H1 (cell line): ENCODE data around the gene ERG28. TPM values are rescaled to one million over a fixed set of nuclear protein-coding genes. Genes with fewer than 3 reads are reported as not detected.

Source experiments
- CBX5 ChIP-seq: fragments of 300-800, 300-1000 bp; sonication (generic); IDR thresholded peaks from 2 replicates; pipeline ENCODE4 v1.7.1; 2016; ENCODE audit warnings: antibody characterized with exemption, low read length, low read depth
- CEBPB ChIP-seq: IDR thresholded peaks from 2 replicates; pipeline ENCODE4 v1.6.1; 2012; ENCODE audit warnings: low read depth, low read length
- E2F6 ChIP-seq: IDR thresholded peaks from 2 replicates; pipeline ENCODE4 v1.6.1; 2012; ENCODE audit warnings: inconsistent platforms
- HDAC6 ChIP-seq: IDR thresholded peaks from one replicate; pipeline ENCODE4 v1.7.1; 2012; ENCODE audit warnings: low read depth, mild to moderate bottlenecking, inconsistent platforms, low read length, moderate library complexity
- KDM5A ChIP-seq: fragments of 200-600 bp; IDR thresholded peaks from 2 replicates; pipeline ENCODE4 v1.7.1; 2012; ENCODE audit warnings: mild to moderate bottlenecking, low read length, inconsistent platforms, mixed read lengths
- POLR2A ChIP-seq, 2 experiments: IDR thresholded peaks; 1 replicate in 1 of 2; 2 replicates in 1 of 2; pipeline ENCODE4 v1.6.1; 2011; ENCODE audit warnings: low read depth in 2 of 2, low read length in 2 of 2, mild to moderate bottlenecking in 2 of 2; ENCODE audit errors: control extremely low read depth in 1 of 2
- ZNF274 ChIP-seq: IDR thresholded peaks from 2 replicates; pipeline ENCODE4 v1.7.0; 2012; ENCODE audit warnings: low read length, borderline replicate concordance; ENCODE audit errors: extremely low read depth
- polyA plus RNA-seq, 7 experiments: library from polyadenylated mRNA; depleted of rRNA in 3 of 7; stranded (reverse) in 5 of 7; unstranded in 2 of 7; fragments of >200 nt in 5 of 7; fragments of 200-250 nt in 2 of 7; gene quantifications; 1 replicate in 5 of 7; 2 replicates in 1 of 7; 4 replicates in 1 of 7; pipeline versions ENCODE4 v1.2.1 to v1.2.3, GENCODE V29; 2011 to 2013; ENCODE audit warnings: missing spikeins in 2 of 7, mixed read lengths in 2 of 7
- total RNA-seq: library from RNA; stranded (reverse); fragmentation: NEBNext Ultra II Directional; extraction: Animal tissue kit (Norgen Biotek cat#: 25700); gene quantifications from 2 replicates; pipeline ENCODE4 v1.2.1, GENCODE V29; 2021

ERG28 gene
- total and polyA plus RNA-seq, 2 of the 8 experiments (the other 6 are each of a cell fraction or from before 2014, with no cell fraction given) = 32.6 to 56.7 TPM

DNA sequence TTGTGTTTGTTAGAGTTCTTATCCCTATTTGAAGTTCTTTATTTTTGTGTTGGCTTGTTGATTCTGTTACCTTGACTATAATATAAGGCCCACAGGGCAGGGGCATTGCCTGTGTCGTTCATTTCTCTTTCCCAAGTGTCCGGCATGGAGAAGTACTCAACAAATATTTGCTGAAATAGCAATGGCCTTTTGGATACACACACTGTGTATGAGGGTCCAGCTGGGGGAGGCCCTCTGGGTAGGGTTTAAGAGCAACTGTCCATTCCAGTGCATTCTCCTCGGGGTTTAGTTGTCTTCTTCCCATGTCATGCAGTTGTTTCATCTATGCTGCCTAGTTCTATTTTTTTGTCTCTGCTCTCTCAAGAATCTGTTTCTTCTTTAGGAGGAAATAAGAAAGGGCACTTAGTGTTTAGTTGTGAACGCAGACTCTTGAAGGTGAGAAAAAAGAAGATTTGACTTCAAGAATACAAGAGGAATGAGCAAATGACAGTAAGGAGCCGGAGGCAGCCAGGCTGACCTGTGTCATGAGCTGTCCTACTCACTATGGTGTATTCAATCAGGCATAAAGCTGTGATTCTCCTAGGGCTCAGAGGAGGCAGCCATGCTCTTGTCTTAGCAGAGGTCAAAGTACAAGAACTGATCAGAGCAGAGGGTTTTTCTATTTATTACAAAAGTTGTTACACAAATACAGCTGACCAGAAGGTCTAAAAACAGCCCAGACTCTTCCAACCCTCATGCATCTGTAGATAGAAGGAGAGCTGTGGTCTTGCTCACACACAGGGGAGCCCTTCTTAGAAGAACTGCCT lies 10.2 kb downstream of the ERG28 start (continued):
- TF ChIP-seq E2F6 (no peak), POLR2A (IDR thresholded peaks at IDR 0.05; ENCODE audit: control extremely low read depth in 1 of 2, low read depth in 2 of 2, low read length in 2 of 2) (no peak), KDM5A (no peak), CEBPB (no peak), ZNF274 (no peak), CBX5 (no peak), HDAC6 (no peak)
